Measurements from ENCODE around the gene BORCS6. TPM values are rescaled to one million over a fixed set of nuclear protein-coding genes. Genes with fewer than 3 reads are reported as not detected.

The BORCS6 gene
- total and polyA plus RNA-seq, 9 of the 15 experiments (the other 6 are each of a cell fraction or from before 2014, with no cell fraction given) = 0.01 to 7.4 (median 2.3) TPM

DNA sequence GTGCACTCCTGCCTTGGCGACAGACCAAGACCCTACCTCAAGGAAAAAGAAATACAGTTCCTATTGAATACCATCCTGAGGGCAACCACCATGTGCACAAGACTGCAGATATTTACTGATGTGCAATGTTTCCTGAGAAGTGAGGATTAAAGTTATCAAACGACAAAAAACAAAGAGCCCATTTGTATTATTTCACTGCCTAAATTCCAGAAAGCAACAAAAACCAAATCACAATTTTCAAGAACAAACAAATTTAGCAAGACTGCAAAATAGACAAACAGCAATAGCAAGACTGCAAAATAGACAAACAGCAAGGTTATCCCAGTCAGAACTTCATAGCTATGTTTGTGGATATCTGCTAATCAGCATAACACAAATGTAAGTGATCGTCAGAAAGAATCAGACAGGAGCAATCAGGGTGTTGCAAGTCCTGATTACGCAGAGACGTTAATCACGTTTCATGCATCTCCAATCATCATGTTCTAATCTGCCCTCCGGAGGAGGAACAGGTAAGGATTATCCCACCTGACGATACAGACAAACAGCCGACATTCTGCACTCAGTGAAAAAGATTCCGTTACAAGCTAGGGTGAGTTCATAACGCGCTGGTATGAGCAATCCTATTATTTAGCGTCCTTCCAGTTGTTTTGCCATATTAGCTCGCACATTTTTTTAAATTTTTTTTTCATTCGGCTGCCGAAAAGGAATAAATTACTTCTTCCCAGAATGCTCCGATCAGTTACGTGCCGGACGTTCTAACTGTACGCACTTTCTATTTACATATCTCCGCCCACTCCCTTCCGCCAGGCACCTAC, 16.7 kb downstream of the BORCS6 start (continued):
- TF ChIP-seq ZNF12 (CRISPR knock-in tag; IDR thresholded peaks at IDR 0.05) (no peak; the same call in 1 of the 2 replicates), GTF2F1 (IDR thresholded peaks at IDR 0.05; ENCODE audit: low read depth, low read length) (peak; percentile 99), RBM22 (IDR thresholded peaks at IDR 0.05; ENCODE audit: low read depth, low read length, poor library complexity, severe bottlenecking) (peak; percentile 49), POU5F1 (IDR thresholded peaks at IDR 0.05; ENCODE audit: borderline replicate concordance, low read depth, low read length, partially characterized antibody) (no peak), FIP1L1 (IDR thresholded peaks at IDR 0.05; ENCODE audit: low read depth, low read length, poor library complexity, severe bottlenecking) (peak; percentile 87), ZNF77 (CRISPR knock-in tag; IDR thresholded peaks at IDR 0.05) (peak; percentile 95), STAT5B (CRISPR knock-in tag; IDR thresholded peaks at IDR 0.05) (no peak), NCOA1 (IDR thresholded peaks at IDR 0.05; ENCODE audit: low read depth) (peak; percentile 84), ZNF174 (CRISPR knock-in tag; IDR thresholded peaks at IDR 0.05) (peak; percentile 86; the same call in 1 of the 2 replicates), TAF1 (IDR thresholded peaks at IDR 0.05; ENCODE audit: control insufficient read depth, extremely low read depth, insufficient read depth, low read length, severe bottlenecking) (peak; percentile 50), RBFOX2 (IDR thresholded peaks at IDR 0.05; ENCODE audit: low read depth, low read length) (peak; percentile 91), ZNF589 (CRISPR knock-in tag; IDR thresholded peaks at IDR 0.05; ENCODE audit: low read depth) (no peak), ELF4 (CRISPR knock-in tag; IDR thresholded peaks at IDR 0.05) (peak; percentile 100)
- TF ChIP-seq, protein P1, sequence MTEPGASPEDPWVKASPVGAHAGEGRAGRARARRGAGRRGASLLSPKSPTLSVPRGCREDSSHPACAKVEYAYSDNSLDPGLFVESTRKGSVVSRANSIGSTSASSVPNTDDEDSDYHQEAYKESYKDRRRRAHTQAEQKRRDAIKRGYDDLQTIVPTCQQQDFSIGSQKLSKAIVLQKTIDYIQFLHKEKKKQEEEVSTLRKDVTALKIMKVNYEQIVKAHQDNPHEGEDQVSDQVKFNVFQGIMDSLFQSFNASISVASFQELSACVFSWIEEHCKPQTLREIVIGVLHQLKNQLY (CRISPR knock-in tag; conservative IDR thresholded peaks at IDR 0.05) = peak; percentile 79 to 97; a peak in 3 of 4 replicates
- TF ChIP-seq, protein P2, sequence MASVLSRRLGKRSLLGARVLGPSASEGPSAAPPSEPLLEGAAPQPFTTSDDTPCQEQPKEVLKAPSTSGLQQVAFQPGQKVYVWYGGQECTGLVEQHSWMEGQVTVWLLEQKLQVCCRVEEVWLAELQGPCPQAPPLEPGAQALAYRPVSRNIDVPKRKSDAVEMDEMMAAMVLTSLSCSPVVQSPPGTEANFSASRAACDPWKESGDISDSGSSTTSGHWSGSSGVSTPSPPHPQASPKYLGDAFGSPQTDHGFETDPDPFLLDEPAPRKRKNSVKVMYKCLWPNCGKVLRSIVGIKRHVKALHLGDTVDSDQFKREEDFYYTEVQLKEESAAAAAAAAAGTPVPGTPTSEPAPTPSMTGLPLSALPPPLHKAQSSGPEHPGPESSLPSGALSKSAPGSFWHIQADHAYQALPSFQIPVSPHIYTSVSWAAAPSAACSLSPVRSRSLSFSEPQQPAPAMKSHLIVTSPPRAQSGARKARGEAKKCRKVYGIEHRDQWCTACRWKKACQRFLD (CRISPR knock-in tag; IDR thresholded peaks at IDR 0.05) = no peak
- TF ChIP-seq, protein P3, sequence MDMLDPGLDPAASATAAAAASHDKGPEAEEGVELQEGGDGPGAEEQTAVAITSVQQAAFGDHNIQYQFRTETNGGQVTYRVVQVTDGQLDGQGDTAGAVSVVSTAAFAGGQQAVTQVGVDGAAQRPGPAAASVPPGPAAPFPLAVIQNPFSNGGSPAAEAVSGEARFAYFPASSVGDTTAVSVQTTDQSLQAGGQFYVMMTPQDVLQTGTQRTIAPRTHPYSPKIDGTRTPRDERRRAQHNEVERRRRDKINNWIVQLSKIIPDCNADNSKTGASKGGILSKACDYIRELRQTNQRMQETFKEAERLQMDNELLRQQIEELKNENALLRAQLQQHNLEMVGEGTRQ (CRISPR knock-in tag; IDR thresholded peaks at IDR 0.05) = no peak
- TF ChIP-seq, protein P4, sequence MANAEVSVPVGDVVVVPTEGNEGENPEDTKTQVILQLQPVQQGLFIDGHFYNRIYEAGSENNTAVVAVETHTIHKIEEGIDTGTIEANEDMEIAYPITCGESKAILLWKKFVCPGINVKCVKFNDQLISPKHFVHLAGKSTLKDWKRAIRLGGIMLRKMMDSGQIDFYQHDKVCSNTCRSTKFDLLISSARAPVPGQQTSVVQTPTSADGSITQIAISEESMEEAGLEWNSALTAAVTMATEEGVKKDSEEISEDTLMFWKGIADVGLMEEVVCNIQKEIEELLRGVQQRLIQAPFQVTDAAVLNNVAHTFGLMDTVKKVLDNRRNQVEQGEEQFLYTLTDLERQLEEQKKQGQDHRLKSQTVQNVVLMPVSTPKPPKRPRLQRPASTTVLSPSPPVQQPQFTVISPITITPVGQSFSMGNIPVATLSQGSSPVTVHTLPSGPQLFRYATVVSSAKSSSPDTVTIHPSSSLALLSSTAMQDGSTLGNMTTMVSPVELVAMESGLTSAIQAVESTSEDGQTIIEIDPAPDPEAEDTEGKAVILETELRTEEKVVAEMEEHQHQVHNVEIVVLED (CRISPR knock-in tag; IDR thresholded peaks at IDR 0.05) = peak; percentile 86
- TF ChIP-seq, protein P5, sequence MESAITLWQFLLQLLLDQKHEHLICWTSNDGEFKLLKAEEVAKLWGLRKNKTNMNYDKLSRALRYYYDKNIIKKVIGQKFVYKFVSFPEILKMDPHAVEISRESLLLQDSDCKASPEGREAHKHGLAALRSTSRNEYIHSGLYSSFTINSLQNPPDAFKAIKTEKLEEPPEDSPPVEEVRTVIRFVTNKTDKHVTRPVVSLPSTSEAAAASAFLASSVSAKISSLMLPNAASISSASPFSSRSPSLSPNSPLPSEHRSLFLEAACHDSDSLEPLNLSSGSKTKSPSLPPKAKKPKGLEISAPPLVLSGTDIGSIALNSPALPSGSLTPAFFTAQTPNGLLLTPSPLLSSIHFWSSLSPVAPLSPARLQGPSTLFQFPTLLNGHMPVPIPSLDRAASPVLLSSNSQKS (CRISPR knock-in tag; IDR thresholded peaks at IDR 0.05) = peak; percentile 83; the same call in 1 of the 2 replicates
- TF ChIP-seq, protein P6, sequence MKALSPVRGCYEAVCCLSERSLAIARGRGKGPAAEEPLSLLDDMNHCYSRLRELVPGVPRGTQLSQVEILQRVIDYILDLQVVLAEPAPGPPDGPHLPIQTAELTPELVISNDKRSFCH (CRISPR knock-in tag; IDR thresholded peaks at IDR 0.05) = no peak
- TF ChIP-seq, protein P6 (tag; IDR thresholded peaks at IDR 0.05) = peak; percentile 87
